Erythroblast (primary cell): ENCODE results near the gene CFAP46.
"Not testable (repeated sequence)": the region's sequence is repeated elsewhere in the genome, so short reads cannot be mapped to it uniquely, and the experiment has no call there.

Experiments used
- DNase-seq, 2 experiments: peaks; one replicate each; lab custom pipeline; 2025; lab: John Stamatoyannopoulos, UW
- GATA1 ChIP-seq: IDR thresholded peaks from 2 replicates; pipeline ENCODE4 v1.6.1; 2011; ENCODE audit warnings: low read depth, mild to moderate bottlenecking, control low read depth, low read length, moderate library complexity
- POLR2A ChIP-seq: IDR thresholded peaks from 2 replicates; pipeline ENCODE4 v1.6.1; 2011; ENCODE audit warnings: mild to moderate bottlenecking, low read length

CFAP46 gene

GRCh38 chr10:132845780-132846595 is 96.4 kb downstream of the CFAP46 start:
- no peak for DNase-seq
- no peak for TF ChIP-seq POLR2A
- TF ChIP-seq GATA1, result no peak

GRCh38 chr10:132845041-132845551 is 97.3 kb downstream of the CFAP46 start:
- no peak for TF ChIP-seq GATA1
- no peak for TF ChIP-seq POLR2A
- no peak for DNase-seq

- no peak for TF ChIP-seq GATA1
- TF ChIP-seq POLR2A, result no peak
- no peak for DNase-seq
These were observed 98.1 kb downstream of the CFAP46 start for GRCh38 chr10:132844069-132844809.

DNA sequence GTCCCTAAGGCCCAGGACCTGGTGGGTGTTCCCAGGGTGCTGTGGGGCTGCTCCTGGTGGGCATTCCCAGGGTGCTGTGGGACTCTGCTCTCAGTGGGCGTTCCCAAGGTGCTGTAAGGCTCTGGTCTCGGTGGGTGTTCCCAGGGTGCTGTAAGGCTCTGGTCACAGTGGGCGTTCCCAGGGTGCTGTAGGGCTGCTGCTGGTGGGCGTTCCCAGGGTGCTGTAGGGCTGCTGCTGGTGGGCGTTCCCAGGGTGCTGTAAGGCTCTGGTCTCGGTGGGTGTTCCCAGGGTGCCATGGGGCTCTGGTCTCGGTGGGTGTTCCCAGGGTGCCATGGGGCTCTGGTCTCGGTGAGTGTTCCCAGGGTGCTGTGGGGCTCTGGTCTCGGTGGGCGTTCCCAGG is 99.1 kb downstream of the CFAP46 start:
- not testable (repeated sequence) for DNase-seq

GRCh38 chr10:132842397-132842796 is 100.0 kb downstream of the CFAP46 start:
- DNase-seq, result no peak
- TF ChIP-seq POLR2A, result no peak
- TF ChIP-seq GATA1, result no peak

GRCh38 chr10:132841615-132841975 is 100.8 kb downstream of the CFAP46 start:
- no peak for DNase-seq
- TF ChIP-seq POLR2A (no peak), GATA1 (no peak)

DNA sequence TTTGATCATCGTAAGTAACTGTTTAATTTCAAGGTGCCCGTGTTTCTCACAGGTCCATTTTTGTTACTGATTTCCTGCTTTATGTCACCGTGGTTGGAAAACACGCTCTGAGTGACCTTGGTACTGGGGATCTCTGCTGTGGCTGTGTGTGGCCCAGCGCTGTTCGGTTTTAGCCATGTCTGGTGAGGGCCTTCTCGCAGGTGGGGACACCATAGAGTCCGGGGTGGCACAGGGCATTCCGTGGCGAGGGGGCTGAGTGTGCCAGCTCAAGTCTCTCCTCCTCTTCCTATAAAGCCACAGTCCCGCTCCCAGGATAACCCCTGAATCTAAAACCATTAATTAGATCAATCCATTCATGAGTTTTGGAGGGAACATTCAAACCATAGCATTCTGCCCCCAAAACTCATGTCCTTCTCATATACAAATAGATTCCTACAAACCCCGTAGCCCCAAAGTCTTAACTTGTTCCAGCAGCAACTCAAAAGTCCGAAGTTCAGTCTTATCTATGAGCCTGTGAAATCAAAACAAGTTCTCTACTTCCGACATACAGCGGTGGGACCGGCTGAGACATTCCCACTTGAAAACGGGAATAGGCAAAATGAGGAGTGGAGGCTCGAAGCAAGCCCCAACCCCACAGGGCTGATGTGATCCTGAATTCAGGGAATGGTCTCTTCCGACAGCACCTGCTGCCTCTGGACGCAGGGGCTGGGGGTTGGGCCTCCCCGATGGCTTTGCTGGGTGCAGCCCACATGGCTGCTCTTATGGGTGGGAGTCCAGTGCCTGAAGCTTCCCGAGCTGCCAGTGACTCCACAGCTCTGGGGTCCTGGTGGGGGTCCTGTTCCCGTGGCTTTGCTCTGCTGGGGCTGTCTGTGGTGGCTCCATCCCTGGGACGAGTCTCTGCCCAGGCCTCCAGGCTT is 101.4 kb downstream of the CFAP46 start:
- TF ChIP-seq GATA1 (no peak), POLR2A (no peak)
- DNase-seq, result no peak

- TF ChIP-seq POLR2A (no peak), GATA1 (no peak)
- no peak for DNase-seq
These were observed 103.3 kb downstream of the CFAP46 start for GRCh38 chr10:132839061-132839460.

- no peak for DNase-seq
- TF ChIP-seq POLR2A (no peak), GATA1 (no peak)
These were observed 103.9 kb downstream of the CFAP46 start for GRCh38 chr10:132838346-132838970.

DNA sequence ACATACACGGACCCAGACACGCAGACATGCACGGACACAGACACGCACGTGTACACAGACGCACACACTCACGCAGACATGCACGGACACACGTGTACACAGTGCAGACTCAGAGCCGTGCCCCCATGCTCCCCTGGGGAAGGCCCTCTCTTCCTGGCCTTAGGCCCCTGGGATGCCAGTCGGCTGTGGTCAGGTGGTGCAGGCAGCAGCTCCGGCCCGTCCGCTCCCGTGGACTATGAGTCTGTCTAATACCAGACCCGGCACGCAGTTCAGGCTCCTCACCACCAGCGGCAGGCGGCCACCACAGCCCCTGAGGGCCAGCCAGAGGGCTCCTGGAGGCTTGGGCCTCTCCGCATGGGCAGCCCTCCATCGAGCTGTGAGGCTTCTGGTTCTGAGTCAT is 104.5 kb downstream of the CFAP46 start:
- DNase-seq, result no peak
- TF ChIP-seq GATA1 (no peak), POLR2A (no peak)

- no peak for TF ChIP-seq POLR2A
- TF ChIP-seq GATA1, result no peak
- peak; percentile 41 to 68 for DNase-seq
These were observed 105.4 kb downstream of the CFAP46 start for GRCh38 chr10:132836832-132837540.

- DNase-seq, result no peak
- TF ChIP-seq POLR2A (no peak), GATA1 (no peak)
These were observed 106.0 kb downstream of the CFAP46 start for GRCh38 chr10:132836248-132836831.
